Ectodermal cell (in vitro differentiated cells): Measurements from ENCODE around the gene CREM.

Experiments
- H3K27ac ChIP-seq: 2 replicates; pipeline ENCODE4 v1.7.0; 2013; ENCODE audit warnings: mild to moderate bottlenecking, low read depth, low read length; ENCODE audit not compliant: insufficient read depth, poor library complexity, severe bottlenecking
- H3K27me3 ChIP-seq: 2 replicates; pipeline ENCODE4 v1.7.0; 2013; ENCODE audit warnings: mild to moderate bottlenecking, low read length; ENCODE audit not compliant: insufficient read depth, control insufficient read depth, poor library complexity, severe bottlenecking
- H3K36me3 ChIP-seq: one replicate; pipeline ENCODE4 v1.7.0; 2013; ENCODE audit warnings: low read length; ENCODE audit not compliant: control insufficient read depth, insufficient read depth
- H3K4me1 ChIP-seq: one replicate; pipeline ENCODE4 v1.7.0; 2013; ENCODE audit warnings: low read length; ENCODE audit not compliant: control insufficient read depth, insufficient read depth
- H3K4me3 ChIP-seq: 2 replicates; pipeline ENCODE4 v1.7.0; 2013; ENCODE audit warnings: low read depth, low read length, control low read depth; ENCODE audit not compliant: insufficient read depth
- H3K9me3 ChIP-seq: 2 replicates; pipeline ENCODE4 v1.7.0; 2013; ENCODE audit warnings: mild to moderate bottlenecking, low read length, moderate library complexity; ENCODE audit not compliant: control insufficient read depth
- WGBS, 2 experiments: methylation state at CpG; one replicate each; pipeline ENCODE4 v1.1.7; 2013; ENCODE audit warnings: missing lambda C conversion rate in 2 of 2; 5-methylcytosine and 5-hydroxymethylcytosine counted together

The CREM gene

DNA sequence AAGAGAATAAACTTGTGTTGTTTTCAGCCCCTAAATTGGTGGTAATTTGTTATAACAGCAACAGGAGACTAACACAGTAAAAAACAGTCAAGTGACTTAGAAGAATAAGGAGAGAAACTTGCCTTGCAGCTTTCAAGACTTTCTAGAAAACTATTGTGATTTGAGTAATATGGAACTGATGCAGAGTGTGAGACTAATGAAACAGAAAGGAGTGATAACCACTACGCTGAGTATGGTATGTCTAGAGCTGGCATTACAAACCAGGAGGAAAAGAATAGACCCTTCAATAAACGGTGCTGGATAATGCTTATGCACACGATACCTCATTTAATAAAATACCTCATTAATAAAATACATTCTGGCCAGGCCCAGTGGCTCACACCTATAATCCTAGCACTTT is 99.9 kb downstream of the CREM start:
- H3K27ac ChIP-seq = no peak overlapping the region
- H3K9me3 ChIP-seq = no peaks in the 10 kb centered on the region
- no peaks in the 10 kb centered on the region for H3K27me3 ChIP-seq
- no peaks in the 10 kb centered on the region for H3K4me1 ChIP-seq
- 90% methylated on average over 2 to 3 of the region's 3 CpGs for WGBS, 2 experiments
- no peaks in the 10 kb centered on the region for H3K36me3 ChIP-seq
- H3K4me3 ChIP-seq = no peak overlapping the region

GRCh38 chr10:35228058-35228457 is 101.4 kb downstream of the CREM start:
- no peak overlapping the region for H3K4me3 ChIP-seq
- H3K4me1 ChIP-seq = no peaks in the 10 kb centered on the region
- H3K27me3 ChIP-seq = no peaks in the 10 kb centered on the region
- no peaks in the 10 kb centered on the region for H3K36me3 ChIP-seq
- H3K27ac ChIP-seq = no peak overlapping the region
- no peaks in the 10 kb centered on the region for H3K9me3 ChIP-seq
- WGBS, 2 experiments = 100% methylated on average over 1 of the region's 1 CpG

DNA sequence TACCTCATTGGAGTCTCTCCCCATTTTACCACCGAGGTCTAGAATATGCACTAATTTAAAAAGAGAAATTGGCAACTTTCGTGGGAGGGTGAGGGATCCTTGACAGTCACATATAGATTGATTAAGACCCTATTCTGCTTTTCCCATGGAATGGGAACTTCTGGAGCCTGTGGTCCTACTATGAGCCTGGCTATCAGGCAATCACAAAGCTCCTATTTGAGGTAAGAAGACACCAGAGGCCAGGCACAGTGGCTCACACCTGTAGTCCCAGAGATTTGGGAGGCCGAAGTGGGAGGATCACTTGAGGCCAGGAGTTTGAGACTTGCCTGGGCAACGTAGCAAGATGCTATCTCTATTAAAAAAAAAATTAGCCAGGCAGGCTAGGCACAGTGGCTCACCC is 105.0 kb downstream of the CREM start:
- no peak overlapping the region for H3K4me3 ChIP-seq
- H3K27me3 ChIP-seq = no peaks in the 10 kb centered on the region
- 85 to 93% methylated on average over 3 to 4 of the region's 4 CpGs for WGBS, 2 experiments
- no peaks in the 10 kb centered on the region for H3K36me3 ChIP-seq
- no peaks in the 10 kb centered on the region for H3K4me1 ChIP-seq
- H3K9me3 ChIP-seq = no peaks in the 10 kb centered on the region
- H3K27ac ChIP-seq = no peak overlapping the region

DNA sequence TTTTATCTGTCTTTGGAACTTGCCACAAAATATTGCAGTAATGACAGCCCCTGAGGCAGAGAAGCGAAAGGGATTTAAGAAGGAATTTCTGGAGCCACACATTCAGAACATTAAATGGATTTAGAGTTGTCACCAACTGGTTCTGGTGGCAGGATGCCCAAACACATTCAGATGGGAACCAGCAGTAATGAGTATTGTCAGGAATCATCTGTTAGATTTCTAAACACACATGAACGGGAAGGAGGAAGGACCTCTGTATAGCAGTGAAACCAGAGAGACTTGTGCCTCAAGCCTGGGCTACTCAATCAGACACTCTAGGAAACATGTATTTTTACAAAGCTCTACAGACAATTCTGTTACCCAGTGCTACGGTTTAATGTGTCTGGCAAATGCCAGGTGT is 105.9 kb downstream of the CREM start:
- Histone ChIP-seq H3K4me3 (no peak overlapping the region), H3K27me3 (no peaks in the 10 kb centered on the region), H3K36me3 (no peaks in the 10 kb centered on the region), H3K4me1 (no peaks in the 10 kb centered on the region), H3K9me3 (no peaks in the 10 kb centered on the region), H3K27ac (no peak overlapping the region)
- WGBS, 2 experiments = 89 to 98% methylated on average over 3 of the region's 3 CpGs

GRCh38 chr10:35234073-35234472 is 107.4 kb downstream of the CREM start:
- no peaks in the 10 kb centered on the region for H3K36me3 ChIP-seq
- 95 to 99% methylated on average over 4 to 8 of the region's 8 CpGs for WGBS, 2 experiments
- H3K4me3 ChIP-seq = no peak overlapping the region
- no peaks in the 10 kb centered on the region for H3K9me3 ChIP-seq
- H3K4me1 ChIP-seq = no peaks in the 10 kb centered on the region
- no peaks in the 10 kb centered on the region for H3K27me3 ChIP-seq
- no peak overlapping the region for H3K27ac ChIP-seq

DNA sequence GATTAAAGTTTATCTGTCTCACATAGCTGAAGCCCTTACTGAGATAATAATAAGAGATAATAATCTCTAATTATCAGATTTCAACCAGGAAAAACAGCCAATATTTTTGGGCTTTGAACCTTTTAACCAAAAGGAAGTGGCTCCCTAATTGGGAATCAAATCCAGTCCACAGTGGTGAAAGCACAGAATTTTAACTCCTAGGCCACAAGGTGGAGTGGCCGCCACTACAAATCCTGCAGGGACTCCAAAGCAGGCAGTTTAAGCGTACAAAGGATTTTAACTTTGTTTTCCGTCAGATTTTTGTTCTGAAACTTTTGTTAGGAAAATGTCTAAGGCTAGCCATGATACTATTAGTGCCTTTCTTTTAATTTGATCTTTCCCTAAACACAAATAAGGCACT is 110.1 kb downstream of the CREM start:
- Histone ChIP-seq H3K9me3 (no peaks in the 10 kb centered on the region), H3K4me1 (no peaks in the 10 kb centered on the region), H3K4me3 (no peak overlapping the region), H3K27ac (no peak overlapping the region), H3K27me3 (no peaks in the 10 kb centered on the region), H3K36me3 (no peaks in the 10 kb centered on the region)
- 54 to 66% methylated on average over 3 of the region's 3 CpGs for WGBS, 2 experiments

GRCh38 chr10:35237766-35238512 is 111.3 kb downstream of the CREM start:
- WGBS, 2 experiments = 91 to 92% methylated on average over 15 of the region's 15 CpGs
- Histone ChIP-seq H3K27ac (no peak overlapping the region), H3K4me1 (no peaks in the 10 kb centered on the region), H3K36me3 (no peaks in the 10 kb centered on the region), H3K27me3 (no peaks in the 10 kb centered on the region), H3K9me3 (no peaks in the 10 kb centered on the region), H3K4me3 (no peak overlapping the region)

DNA sequence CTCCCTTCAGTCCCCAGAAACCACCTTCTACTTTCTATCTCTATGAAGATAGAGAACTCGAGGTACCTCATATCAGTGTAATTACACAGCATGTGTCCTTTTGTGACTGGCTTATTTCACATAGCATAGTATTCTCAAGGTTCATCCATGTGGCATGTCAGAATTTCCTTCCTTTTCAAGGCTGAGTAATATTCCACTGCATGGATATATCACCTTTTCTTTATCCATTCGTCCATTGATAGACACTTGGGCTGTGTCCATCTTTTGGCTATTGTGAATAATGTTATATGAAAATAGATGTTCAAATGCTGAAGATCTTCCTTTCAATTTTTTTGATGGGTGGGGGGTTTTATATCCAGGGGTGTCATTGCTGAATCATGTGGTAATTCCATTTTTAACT is 117.9 kb downstream of the CREM start:
- Histone ChIP-seq H3K4me3 (no peak overlapping the region), H3K27me3 (no peaks in the 10 kb centered on the region), H3K9me3 (no peaks in the 10 kb centered on the region), H3K27ac (no peak overlapping the region), H3K4me1 (no peaks in the 10 kb centered on the region), H3K36me3 (no peaks in the 10 kb centered on the region)
- WGBS, 2 experiments = 91 to 94% methylated on average over 2 of the region's 2 CpGs

DNA sequence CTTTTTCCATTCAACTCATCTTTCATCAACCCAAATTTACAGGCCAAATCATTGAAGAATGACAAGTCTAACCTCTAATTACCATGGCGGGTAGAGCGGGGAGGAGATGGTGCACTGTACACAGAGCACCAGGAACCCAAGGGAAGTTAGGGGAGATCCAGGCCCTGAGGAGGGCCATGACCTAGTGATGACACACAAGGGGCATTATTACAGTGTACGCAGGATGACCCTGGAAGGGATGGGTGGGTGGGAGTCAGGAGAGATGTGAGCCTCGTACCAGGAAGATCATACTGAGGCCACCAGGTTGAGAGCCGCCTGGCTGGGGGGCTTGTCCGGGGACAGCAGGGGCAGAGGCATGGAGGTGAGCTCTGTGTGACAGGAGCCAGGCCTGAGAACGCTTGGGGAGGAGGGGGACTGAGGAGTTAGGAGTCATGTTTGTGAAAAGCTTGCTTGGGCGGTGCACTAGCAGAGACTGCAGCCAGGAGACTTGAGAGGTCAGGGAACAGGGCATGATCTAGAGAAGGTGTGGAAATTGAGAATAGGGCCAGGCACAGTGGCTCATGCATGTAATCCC is 120.2 kb downstream of the CREM start:
- H3K4me3 ChIP-seq = no peak overlapping the region
- no peaks in the 10 kb centered on the region for H3K36me3 ChIP-seq
- no peaks in the 10 kb centered on the region for H3K4me1 ChIP-seq
- H3K27me3 ChIP-seq = no peaks in the 10 kb centered on the region
- H3K27ac ChIP-seq = no peak overlapping the region
- H3K9me3 ChIP-seq = no peaks in the 10 kb centered on the region
- 94 to 96% methylated on average over 8 of the region's 8 CpGs for WGBS, 2 experiments

GRCh38 chr10:35251373-35252100 is 124.9 kb downstream of the CREM start:
- no peaks in the 10 kb centered on the region for H3K27me3 ChIP-seq
- 91% methylated on average over 6 of the region's 6 CpGs for WGBS, 2 experiments
- no peaks in the 10 kb centered on the region for H3K9me3 ChIP-seq
- H3K27ac ChIP-seq = no peak overlapping the region
- no peaks in the 10 kb centered on the region for H3K36me3 ChIP-seq
- no peaks in the 10 kb centered on the region for H3K4me1 ChIP-seq
- H3K4me3 ChIP-seq = no peak overlapping the region
